ENCODE results near the gene CCDC148.
"Not testable (repeated sequence)": the region's sequence is repeated elsewhere in the genome, so short reads cannot be mapped to it uniquely, and the experiment has no call there.

The CCDC148 gene

GRCh38 chr2:158473300-158473699 lies 16.7 kb upstream of the CCDC148 start:
- in situ Hi-C loops (cut with MboI; ENCODE audit: low sequenced_read_pairs); DNase-seq (ENCODE audit: low spot score in 2 of 2); H3K4me3 ChIP-seq; H3K27me3 ChIP-seq (ENCODE audit: low read depth); H3K36me3 ChIP-seq (replicated peaks); H3K9me3 ChIP-seq: not testable (repeated sequence)
- H3K4me1 ChIP-seq: peaks cover 10% of the 10 kb centered on the region

DNA sequence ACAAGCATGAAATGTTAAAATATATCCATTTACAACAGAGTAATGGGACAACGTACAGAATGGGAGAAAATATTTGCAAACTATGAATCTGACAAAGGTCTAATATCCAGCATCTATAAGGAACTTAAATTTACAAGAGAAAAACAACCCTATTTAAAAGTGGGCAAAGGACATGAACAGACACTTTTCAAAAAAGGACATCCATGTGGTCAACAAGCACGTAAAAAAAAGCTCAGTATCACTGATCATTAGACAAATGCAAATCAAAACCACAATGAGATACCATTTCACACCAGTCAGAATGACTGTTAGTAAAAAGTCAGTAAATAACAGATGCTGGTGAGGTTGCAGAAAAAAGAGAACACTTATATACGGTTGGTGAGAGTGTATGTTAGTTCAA lies 16.3 kb upstream of the CCDC148 start:
- H3K4me1 ChIP-seq; H3K36me3 ChIP-seq (replicated peaks); H3K27me3 ChIP-seq (ENCODE audit: low read depth); in situ Hi-C loops (cut with MboI; ENCODE audit: low sequenced_read_pairs); DNase-seq (ENCODE audit: low spot score in 2 of 2); H3K9me3 ChIP-seq; H3K4me3 ChIP-seq: not testable (repeated sequence)

DNA sequence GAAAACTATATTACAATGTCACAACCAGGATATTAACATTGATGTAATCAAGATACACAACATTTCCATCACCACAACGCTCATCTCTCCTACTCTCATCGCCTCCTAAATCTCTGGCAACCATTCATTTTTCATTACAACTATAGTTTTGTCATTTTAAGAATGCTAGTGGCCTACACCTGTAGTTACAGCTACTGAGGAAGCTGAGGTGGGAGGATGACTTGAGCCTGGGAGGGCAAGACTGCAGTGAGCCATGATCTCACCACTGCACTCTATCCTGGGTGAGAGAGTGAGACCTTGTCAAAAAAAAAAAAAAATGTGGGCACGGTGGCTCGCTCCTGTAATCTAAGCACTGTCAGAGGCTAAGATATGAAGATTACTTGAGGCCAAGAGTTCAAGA lies 10.7 kb upstream of the CCDC148 start:
- Histone ChIP-seq H3K36me3 (replicated peaks) (no peaks in the 10 kb centered on the region; the same call in none of the 2 replicates), H3K9me3 (no peaks in the 10 kb centered on the region), H3K4me1 (no peaks in the 10 kb centered on the region), H3K4me3 (no peak overlapping the region), H3K27me3 (ENCODE audit: low read depth) (no peaks in the 10 kb centered on the region)
- no peak for DNase-seq (ENCODE audit: low spot score in 2 of 2)
- in situ Hi-C loops (cut with MboI; ENCODE audit: low sequenced_read_pairs): no loop called here

DNA sequence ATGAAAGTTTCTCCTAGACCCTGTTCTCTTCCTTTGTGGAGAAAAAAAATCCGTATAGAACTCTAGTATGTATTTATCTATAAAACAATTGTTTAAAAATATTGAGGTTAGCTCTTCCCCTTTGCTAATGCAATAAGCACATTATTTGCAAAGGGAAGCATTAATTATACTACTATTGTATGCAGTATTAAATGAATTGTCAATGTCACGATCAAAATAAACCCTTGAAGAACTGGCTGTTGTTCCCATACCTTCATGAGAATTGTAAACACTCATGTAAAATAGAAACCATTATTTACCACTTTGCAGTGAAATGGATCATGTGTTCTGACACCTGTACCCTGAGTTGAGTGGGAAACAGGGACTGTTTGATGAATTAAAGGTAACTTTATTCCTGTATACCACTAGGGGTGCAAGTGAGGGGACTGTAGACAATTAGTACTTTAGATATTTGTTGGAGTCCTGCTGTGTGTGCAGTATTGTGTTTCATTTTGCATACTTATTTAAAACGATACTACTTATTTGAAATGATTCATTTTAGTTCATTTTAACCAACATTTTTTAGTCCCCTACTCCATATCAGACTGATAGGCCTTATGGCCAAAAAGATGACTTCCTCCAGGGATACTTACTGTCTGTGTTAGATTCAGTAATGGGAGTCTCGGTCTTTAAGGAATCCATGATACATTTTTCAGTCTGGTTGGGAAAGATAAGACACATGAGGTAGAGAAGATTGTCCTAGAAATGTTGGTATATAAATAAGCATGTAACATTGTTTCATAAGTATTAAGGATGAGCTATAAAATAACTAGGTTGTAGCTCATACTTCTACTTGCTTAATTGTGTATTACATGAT lies 8.1 kb upstream of the CCDC148 start:
- Histone ChIP-seq H3K27me3 (ENCODE audit: low read depth) (no peaks in the 10 kb centered on the region), H3K9me3 (no peaks in the 10 kb centered on the region), H3K4me3 (no peak overlapping the region), H3K36me3 (replicated peaks) (no peaks in the 10 kb centered on the region; the same call in 1 of the 2 replicates), H3K4me1 (peaks cover 9% of the 10 kb centered on the region)
- in situ Hi-C loops (cut with MboI; ENCODE audit: low sequenced_read_pairs): no loop called here
- no peak for DNase-seq (ENCODE audit: low spot score in 2 of 2)

GRCh38 chr2:158463496-158464095 lies 7.0 kb upstream of the CCDC148 start:
- in situ Hi-C loops (cut with MboI; ENCODE audit: low sequenced_read_pairs): no loop called here
- Histone ChIP-seq H3K36me3 (replicated peaks) (no peaks in the 10 kb centered on the region; the same call in 1 of the 2 replicates), H3K27me3 (ENCODE audit: low read depth) (no peaks in the 10 kb centered on the region), H3K9me3 (no peaks in the 10 kb centered on the region), H3K4me3 (no peak overlapping the region), H3K4me1 (peaks cover 16% of the 10 kb centered on the region)
- no peak for DNase-seq (ENCODE audit: low spot score in 2 of 2)

- no peaks in the 10 kb centered on the region for H3K9me3 ChIP-seq
- no peak for DNase-seq (ENCODE audit: low spot score in 2 of 2)
- H3K4me1 ChIP-seq: peaks cover 19% of the 10 kb centered on the region
- H3K36me3 ChIP-seq (replicated peaks): no peaks in the 10 kb centered on the region; the same call in 1 of the 2 replicates
- H3K4me3 ChIP-seq: no peak overlapping the region
- in situ Hi-C loops (cut with MboI; ENCODE audit: low sequenced_read_pairs): no loop called here
- H3K27me3 ChIP-seq (ENCODE audit: low read depth): no peaks in the 10 kb centered on the region
Measured at GRCh38 chr2:158460632-158461297, 4.2 kb upstream of the CCDC148 start.

- DNase-seq (ENCODE audit: low spot score in 2 of 2): no peak
- H3K27me3 ChIP-seq (ENCODE audit: low read depth): no peaks in the 10 kb centered on the region
- no peaks in the 10 kb centered on the region for H3K36me3 ChIP-seq (replicated peaks)
- H3K4me3 ChIP-seq: peak overlapping the region; percentile 85
- no peaks in the 10 kb centered on the region for H3K9me3 ChIP-seq
- in situ Hi-C loops (cut with MboI; ENCODE audit: low sequenced_read_pairs): loop anchor here (10.0 kb wide), 1 partner anchor 285 kb away; no protein-coding TSS in a partner anchor
- peaks cover 19% of the 10 kb centered on the region for H3K4me1 ChIP-seq
Measured at GRCh38 chr2:158459161-158460003, 2.8 kb upstream of the CCDC148 start.

DNA sequence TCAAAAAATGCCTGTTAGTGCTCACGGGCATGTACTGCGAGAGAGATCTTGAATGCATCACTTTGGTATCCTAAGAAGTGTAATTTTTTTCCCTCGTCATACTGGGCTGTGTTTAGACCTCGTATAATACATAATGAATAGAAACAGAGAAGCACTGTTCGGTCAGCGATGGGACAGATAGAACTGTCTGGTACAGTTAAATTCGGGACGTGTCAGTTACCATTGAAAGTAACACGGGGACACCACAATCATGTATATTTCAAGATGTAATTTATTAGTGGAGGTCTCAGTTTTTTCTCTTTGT lies 2.0 kb upstream of the CCDC148 start:
- DNase-seq (ENCODE audit: low spot score in 2 of 2): no peak
- peaks cover 19% of the 10 kb centered on the region for H3K4me1 ChIP-seq
- in situ Hi-C loops (cut with MboI; ENCODE audit: low sequenced_read_pairs): loop anchor here (10.0 kb wide), 1 partner anchor 286 kb away; no protein-coding TSS in a partner anchor

GRCh38 chr2:158457826-158458616 lies 1.5 kb upstream of the CCDC148 start:
- Histone ChIP-seq H3K36me3 (replicated peaks) (no peaks in the 10 kb centered on the region), H3K27me3 (ENCODE audit: low read depth) (no peaks in the 10 kb centered on the region), H3K9me3 (no peaks in the 10 kb centered on the region), H3K4me1 (peaks cover 19% of the 10 kb centered on the region), H3K4me3 (peak overlapping the region; percentile 85)
- peak; percentile 65 to 86 for DNase-seq (ENCODE audit: low spot score in 2 of 2)
- in situ Hi-C loops (cut with MboI; ENCODE audit: low sequenced_read_pairs): loop anchor here (10.0 kb wide), 1 partner anchor 287 kb away; no protein-coding TSS in a partner anchor

More for the DNA sequence above, 2.0 kb upstream of the CCDC148 start:
- peak overlapping the region; percentile 85 for H3K4me3 ChIP-seq
- H3K9me3 ChIP-seq: no peaks in the 10 kb centered on the region
- no peaks in the 10 kb centered on the region for H3K27me3 ChIP-seq (ENCODE audit: low read depth)
- no peaks in the 10 kb centered on the region for H3K36me3 ChIP-seq (replicated peaks)

GRCh38 chr2:158457092-158457825 lies 706 bp upstream of the CCDC148 start:
- peak overlapping the region; percentile 85 for H3K4me3 ChIP-seq
- no peaks in the 10 kb centered on the region for H3K27me3 ChIP-seq (ENCODE audit: low read depth)
- DNase-seq (ENCODE audit: low spot score in 2 of 2): peak; percentile 56 to 76
- H3K9me3 ChIP-seq: no peaks in the 10 kb centered on the region
- peaks cover 19% of the 10 kb centered on the region for H3K4me1 ChIP-seq
- no peaks in the 10 kb centered on the region for H3K36me3 ChIP-seq (replicated peaks)
- in situ Hi-C loops (cut with MboI; ENCODE audit: low sequenced_read_pairs): loop anchor here (10.0 kb wide), 1 partner anchor 288 kb away; no protein-coding TSS in a partner anchor

DNA sequence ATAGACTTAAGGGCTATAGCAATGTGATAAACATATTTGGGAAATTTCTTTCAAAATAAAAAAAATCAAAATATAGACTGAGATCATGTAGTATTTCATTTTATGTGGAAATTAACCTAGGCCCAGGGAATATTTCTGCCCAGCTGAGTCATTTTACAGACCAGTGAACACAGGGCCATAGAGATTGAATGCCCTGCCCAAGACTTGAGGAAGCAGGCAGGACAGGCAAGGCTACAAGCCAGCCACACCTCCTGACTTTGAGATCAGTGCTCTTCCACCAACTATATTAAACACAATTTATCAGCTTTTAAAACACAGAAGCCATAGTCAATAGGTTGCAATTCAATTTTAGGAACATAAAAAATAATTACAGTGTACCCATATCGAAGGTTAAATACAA lies 12.9 kb downstream of the CCDC148 start:
- Histone ChIP-seq H3K27me3 (ENCODE audit: low read depth) (no peaks in the 10 kb centered on the region), H3K9me3 (no peaks in the 10 kb centered on the region), H3K4me1 (no peaks in the 10 kb centered on the region), H3K4me3 (no peak overlapping the region), H3K36me3 (replicated peaks) (no peaks in the 10 kb centered on the region)
- in situ Hi-C loops (cut with MboI; ENCODE audit: low sequenced_read_pairs): no loop called here
- no peak for DNase-seq (ENCODE audit: low spot score in 2 of 2)

- H3K4me1 ChIP-seq; in situ Hi-C loops (cut with MboI; ENCODE audit: low sequenced_read_pairs); H3K9me3 ChIP-seq; H3K36me3 ChIP-seq (replicated peaks); H3K27me3 ChIP-seq (ENCODE audit: low read depth); DNase-seq (ENCODE audit: low spot score in 2 of 2); H3K4me3 ChIP-seq: not testable (repeated sequence)
Measured at GRCh38 chr2:158439062-158439461, 17.5 kb downstream of the CCDC148 start.
